BLaER1 treated with 17β-estradiol and CSF1 and Interleukin-3, amounts not matched to agents 10 nM and 100 nM (cell line): ENCODE results near the gene B4GALNT1.

Experiments used
- H3K27ac ChIP-seq, 11 experiments: shearing (Covaris generic); formaldehyde crosslinking; 2 replicates each; pipeline ENCODE4 v1.8.1; 2022
- H3K27me3 ChIP-seq, 11 experiments: shearing (Covaris generic); formaldehyde crosslinking; 2 replicates each; pipeline ENCODE4 v1.8.1; 2022
- H3K36me3 ChIP-seq, 11 experiments: shearing (Covaris generic); formaldehyde crosslinking; 2 replicates each; pipeline ENCODE4 v1.8.1; 2022
- H3K4me1 ChIP-seq, 10 experiments: shearing (Covaris generic); formaldehyde crosslinking; 2 replicates each; pipeline ENCODE4 v1.8.1; 2022
- H3K4me2 ChIP-seq, 11 experiments: shearing (Covaris generic); formaldehyde crosslinking; 2 replicates each; pipeline ENCODE4 v1.8.1; 2022
- H3K4me3 ChIP-seq, 10 experiments: shearing (Covaris generic); formaldehyde crosslinking; 2 replicates each; pipeline ENCODE4 v1.8.1; 2022
- H3K9ac ChIP-seq, 11 experiments: shearing (Covaris generic); formaldehyde crosslinking; 2 replicates each; pipeline ENCODE4 v1.8.1; 2022
- H3K9me3 ChIP-seq, 11 experiments: shearing (Covaris generic); formaldehyde crosslinking; replicated peaks in 1 of 11; 2 replicates each; pipeline ENCODE4 v1.8.1; 2022
- H4K20me1 ChIP-seq, 11 experiments: shearing (Covaris generic); formaldehyde crosslinking; 2 replicates each; pipeline ENCODE4 v1.8.1; 2022
- Cebpa-rat ChIP-seq, 11 experiments: shearing (Covaris generic); IDR thresholded peaks; 2 replicates each; pipeline ENCODE4 v1.8.1; 2022

The B4GALNT1 gene

GRCh38 chr12:57629897-57630471 lies 3.0 kb downstream of the B4GALNT1 start:
- no peak for TF ChIP-seq Cebpa-rat (IDR thresholded peaks at IDR 0.05)
- Histone ChIP-seq H3K27ac (no peak overlapping the region), H3K4me1 (peaks cover 7 to 25% (median 15%) of the 10 kb centered on the region in 10 experiments; a peak in 15 of 20 replicates), H3K4me2 (no peak overlapping the region), H3K4me3 (no peak overlapping the region), H3K9me3 (peaks cover 8 to 25% (median 17%) of the 10 kb centered on the region in 11 experiments; a peak in 18 of 22 replicates), H4K20me1 (peaks cover 0 to 32% (median 5%) of the 10 kb centered on the region in 11 experiments; a peak in 12 of 22 replicates), H3K9ac (no peak overlapping the region), H3K36me3 (0 out of 22 replicates have a peak, but pooled peaks cover 0 to 6% (median 0%) of the 10 kb centered on the region in 11 experiments), H3K27me3 (peaks cover 92 to 94% (median 93%) of the 10 kb centered on the region in 11 experiments)

DNA sequence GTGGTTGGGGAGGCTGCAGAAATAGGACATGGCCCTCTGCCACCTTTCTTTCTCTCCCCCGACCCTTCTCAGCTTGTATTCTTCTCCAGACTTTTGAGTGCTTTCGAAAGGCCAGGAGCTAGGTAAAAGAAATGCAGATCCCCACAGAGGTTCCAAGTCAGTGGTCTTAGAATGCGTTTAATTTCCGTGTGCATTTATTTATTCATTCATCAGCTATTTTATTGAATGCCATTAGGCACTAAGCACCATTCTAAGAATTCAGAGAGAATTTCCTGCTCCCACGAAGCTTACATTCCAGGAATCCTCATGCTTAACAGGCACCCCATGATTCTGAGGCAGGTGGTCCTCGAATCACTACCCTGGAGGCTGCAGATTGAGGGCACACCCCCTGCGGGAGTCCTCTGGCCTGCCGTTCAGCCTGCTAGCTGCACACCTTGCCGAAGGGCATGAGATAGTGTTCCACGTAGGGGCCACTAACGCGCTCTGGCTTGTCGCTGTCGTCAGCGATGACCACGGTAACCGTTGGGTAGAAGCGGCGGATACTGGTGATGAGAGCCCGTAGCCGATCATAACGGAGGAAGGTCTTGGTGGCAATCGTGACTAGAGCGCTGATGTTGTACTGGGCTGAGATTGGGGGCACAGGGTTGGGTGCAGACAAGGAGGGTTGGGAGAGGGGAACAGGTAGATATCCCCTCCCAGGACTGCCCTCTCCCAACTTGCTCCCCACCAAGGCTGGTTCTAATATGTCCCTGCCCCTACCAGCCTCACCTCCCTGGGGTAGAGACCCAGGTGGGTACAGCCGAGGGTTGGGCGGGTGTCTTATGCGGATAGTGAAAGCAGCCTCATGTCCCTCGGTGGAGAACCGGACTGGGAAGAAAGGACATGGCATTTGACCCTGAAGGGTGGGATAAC lies 4.5 kb downstream of the B4GALNT1 start:
- Histone ChIP-seq H3K27ac (no peak overlapping the region), H3K4me2 (no peak overlapping the region), H3K27me3 (peaks cover 99 to 100% (median 100%) of the 10 kb centered on the region in 11 experiments), H3K9me3 (peaks cover 8 to 25% (median 17%) of the 10 kb centered on the region in 11 experiments; a peak in 18 of 22 replicates), H3K4me1 (peaks cover 9 to 25% (median 17%) of the 10 kb centered on the region in 10 experiments; a peak in 16 of 20 replicates), H3K36me3 (0 out of 22 replicates have a peak, but pooled peaks cover 0 to 6% (median 0%) of the 10 kb centered on the region in 11 experiments), H4K20me1 (peaks cover 0 to 32% (median 5%) of the 10 kb centered on the region in 11 experiments; a peak in 13 of 22 replicates), H3K4me3 (0 out of 20 replicates have a peak overlapping the region, but pooled peaks of 1 of the 10 experiments have one; percentile 19), H3K9ac (no peak overlapping the region)
- TF ChIP-seq Cebpa-rat (IDR thresholded peaks at IDR 0.05) = no peak

DNA sequence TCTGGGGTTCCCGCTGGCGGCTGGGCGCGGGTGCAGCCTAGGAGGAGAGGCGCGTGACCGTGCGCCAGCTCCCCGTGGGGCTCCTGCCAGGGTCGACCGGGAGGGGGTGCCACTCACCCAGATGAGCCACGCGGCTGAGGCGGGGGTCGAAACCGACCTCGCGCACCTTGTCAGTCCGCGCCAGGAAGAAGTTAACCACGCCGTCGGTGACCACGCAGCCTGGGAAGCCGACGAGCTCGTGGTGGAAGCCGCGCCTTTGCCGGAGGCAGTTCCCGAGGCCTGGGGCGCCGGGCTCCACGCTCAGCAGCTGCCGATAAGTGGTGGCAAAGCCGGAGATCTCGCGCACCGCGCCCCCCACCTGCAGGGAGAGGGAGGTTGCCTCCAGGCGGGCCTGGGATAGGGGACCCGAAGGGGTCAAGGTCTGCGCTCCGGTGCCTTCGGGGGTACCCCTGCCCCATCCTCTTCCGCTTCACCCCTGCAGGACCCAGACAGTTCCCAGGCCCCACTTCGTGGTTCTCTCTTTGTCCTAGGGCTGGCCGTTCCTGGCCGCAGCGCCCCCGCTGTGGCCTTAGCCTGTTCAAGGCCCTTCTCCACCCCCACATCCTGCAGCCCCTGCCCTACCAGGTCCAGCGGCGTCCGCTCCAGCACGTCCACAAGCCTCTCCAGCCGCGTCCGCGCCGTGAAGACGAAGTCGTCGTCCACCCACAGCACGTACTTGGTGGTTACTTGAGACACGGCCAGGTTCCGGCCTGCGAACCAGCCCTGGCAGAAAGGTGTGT lies 5.3 kb downstream of the B4GALNT1 start:
- Histone ChIP-seq H3K9me3 (peaks cover 8 to 25% (median 17%) of the 10 kb centered on the region in 11 experiments; a peak in 18 of 22 replicates), H3K4me3 (0 out of 20 replicates have a peak overlapping the region, but pooled peaks of 1 of the 10 experiments have one; percentile 19), H3K4me1 (peaks cover 9 to 24% (median 15%) of the 10 kb centered on the region in 10 experiments; a peak in 15 of 20 replicates), H3K9ac (no peak overlapping the region), H3K36me3 (0 out of 22 replicates have a peak, but pooled peaks cover 0 to 6% (median 0%) of the 10 kb centered on the region in 11 experiments), H4K20me1 (peaks cover 0 to 32% (median 5%) of the 10 kb centered on the region in 11 experiments; a peak in 13 of 22 replicates), H3K4me2 (no peak overlapping the region), H3K27me3 (peaks cover 98 to 100% (median 100%) of the 10 kb centered on the region in 11 experiments), H3K27ac (no peak overlapping the region)
- no peak for TF ChIP-seq Cebpa-rat (IDR thresholded peaks at IDR 0.05)

DNA sequence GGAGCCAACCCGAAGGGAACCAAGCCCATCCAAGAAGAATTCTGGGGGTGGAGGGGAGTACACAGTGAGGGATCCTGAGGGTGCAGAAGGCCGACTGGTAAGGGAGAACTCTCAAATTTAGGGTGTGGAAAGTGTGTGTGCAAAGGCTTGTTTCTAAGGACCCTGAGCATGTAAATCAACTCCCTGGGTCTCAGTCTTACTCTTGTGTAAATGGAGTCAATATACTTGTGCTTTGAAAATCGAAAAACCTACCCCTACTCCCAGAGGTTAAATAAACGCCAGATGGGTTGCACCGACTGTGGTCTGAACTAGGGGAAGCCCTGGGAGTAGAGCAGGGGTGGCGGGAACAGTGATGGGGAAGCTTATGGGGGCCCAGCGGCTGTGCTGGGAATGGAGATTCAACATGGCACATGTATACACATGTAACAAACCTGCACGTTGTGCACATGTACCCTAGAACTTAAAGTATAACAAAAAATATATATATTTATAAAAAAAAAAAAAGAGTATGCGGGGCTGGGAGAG lies 6.0 kb downstream of the B4GALNT1 start:
- Histone ChIP-seq H3K27me3 (peaks cover 98 to 100% (median 100%) of the 10 kb centered on the region in 11 experiments), H3K9ac (no peak overlapping the region), H3K4me3 (no peak overlapping the region), H3K27ac (no peak overlapping the region), H3K9me3 (peaks cover 8 to 25% (median 17%) of the 10 kb centered on the region in 11 experiments; a peak in 18 of 22 replicates), H4K20me1 (peaks cover 0 to 36% (median 9%) of the 10 kb centered on the region in 11 experiments; a peak in 13 of 22 replicates), H3K36me3 (0 out of 22 replicates have a peak, but pooled peaks cover 0 to 6% (median 0%) of the 10 kb centered on the region in 11 experiments), H3K4me1 (peaks cover 9 to 19% (median 11%) of the 10 kb centered on the region in 10 experiments; a peak in 14 of 20 replicates), H3K4me2 (no peak overlapping the region)
- no peak for TF ChIP-seq Cebpa-rat (IDR thresholded peaks at IDR 0.05)

- Histone ChIP-seq H3K4me1 (peaks cover 10 to 21% (median 15%) of the 10 kb centered on the region in 10 experiments), H3K4me2 (peak overlapping the region in 7 of 11 experiments; percentile 1 to 61 (median 50); a peak in 6 of 22 replicates), H3K27me3 (peaks cover 98 to 100% (median 100%) of the 10 kb centered on the region in 11 experiments)
These were observed 6.7 kb downstream of the B4GALNT1 start for GRCh38 chr12:57626111-57626920.

DNA sequence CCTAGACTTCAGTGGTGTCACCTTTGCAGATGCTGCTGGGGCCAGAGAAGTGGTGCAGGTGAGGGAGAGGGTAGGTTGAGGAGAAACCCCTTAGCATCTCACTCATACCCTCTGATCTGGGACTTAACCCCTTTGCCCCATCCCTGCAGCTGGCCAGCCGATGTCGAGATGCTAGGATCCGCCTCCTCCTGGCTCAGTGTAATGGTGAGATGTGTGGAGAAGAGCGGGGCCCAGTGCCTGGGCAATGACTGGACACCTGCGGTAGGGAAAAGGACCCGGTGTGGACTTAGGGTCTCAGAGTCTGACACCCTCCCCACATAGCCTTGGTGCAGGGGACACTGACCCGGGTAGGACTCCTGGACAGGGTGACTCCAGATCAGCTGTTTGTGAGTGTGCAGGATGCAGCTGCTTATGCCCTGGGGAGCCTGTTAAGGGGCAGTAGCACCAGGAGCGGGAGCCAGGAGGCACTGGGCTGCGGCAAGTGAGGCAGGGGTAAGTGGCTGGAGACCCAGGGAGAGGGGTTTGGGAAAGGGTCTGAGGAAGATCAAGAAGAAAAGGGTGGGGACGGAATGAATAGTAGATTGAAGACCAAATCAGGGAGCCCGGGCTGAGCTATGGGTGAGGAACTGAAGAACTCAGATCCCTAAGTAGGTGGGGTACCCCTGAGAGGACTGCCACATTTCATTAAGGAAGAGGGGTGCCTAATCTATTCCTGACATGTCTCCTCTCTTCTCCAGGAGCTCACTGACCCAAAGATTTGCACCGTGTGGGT lies 7.6 kb downstream of the B4GALNT1 start:
- peaks cover 98 to 100% (median 100%) of the 10 kb centered on the region in 11 experiments for H3K27me3 ChIP-seq

More at GRCh38 chr12:57626111-57626920, 6.7 kb downstream of the B4GALNT1 start:
- H3K27ac ChIP-seq = no peak overlapping the region
- peaks cover 8 to 25% (median 17%) of the 10 kb centered on the region in 11 experiments; a peak in 18 of 22 replicates for H3K9me3 ChIP-seq
- no peak overlapping the region for H3K4me3 ChIP-seq
- H3K36me3 ChIP-seq = 0 out of 22 replicates have a peak, but pooled peaks cover 0 to 6% (median 0%) of the 10 kb centered on the region in 11 experiments
- TF ChIP-seq Cebpa-rat (IDR thresholded peaks at IDR 0.05) = no peak
- H3K9ac ChIP-seq = no peak overlapping the region
- H4K20me1 ChIP-seq = peaks cover 0 to 34% (median 9%) of the 10 kb centered on the region in 11 experiments; a peak in 12 of 22 replicates

More for the DNA sequence above, 7.6 kb downstream of the B4GALNT1 start:
- H3K4me3 ChIP-seq = no peak overlapping the region
- peaks cover 18 to 30% (median 24%) of the 10 kb centered on the region in 10 experiments for H3K4me1 ChIP-seq
- peak overlapping the region in 8 of 11 experiments; percentile 1 to 61 (median 48); a peak in 10 of 22 replicates for H3K4me2 ChIP-seq
- 0 out of 22 replicates have a peak, but pooled peaks cover 0 to 6% (median 0%) of the 10 kb centered on the region in 11 experiments for H3K36me3 ChIP-seq
- H4K20me1 ChIP-seq = peaks cover 0 to 34% (median 16%) of the 10 kb centered on the region in 11 experiments; a peak in 11 of 22 replicates
- no peak overlapping the region for H3K9ac ChIP-seq
- no peak overlapping the region for H3K27ac ChIP-seq
- TF ChIP-seq Cebpa-rat (IDR thresholded peaks at IDR 0.05) = no peak
- peaks cover 8 to 25% (median 17%) of the 10 kb centered on the region in 11 experiments; a peak in 18 of 22 replicates for H3K9me3 ChIP-seq
